HepG2 (cell line): ENCODE measurements around the gene COASY. TPM values are rescaled to one million over a fixed set of nuclear protein-coding genes. Genes with fewer than 3 reads are reported as not detected.
A peak's percentile ranks its signal among the peaks of the same experiment; 100 is the strongest.

Experiments used
- AGO1 ChIP-seq: fragments of 200-400 bp; formaldehyde crosslinking; IDR thresholded peaks from 2 replicates; pipeline ENCODE4 v1.6.1; 2017; ENCODE audit warnings: mild to moderate bottlenecking, low read depth, low read length, moderate library complexity; ENCODE audit not compliant: poor library complexity, severe bottlenecking
- ATF6 ChIP-seq: sonication (generic); formaldehyde crosslinking; conservative IDR thresholded peaks from 2 replicates; pipeline ENCODE4 v1.4.0; 2020; ENCODE audit warnings: missing genetic modification reagents
- DRAP1 ChIP-seq: IDR thresholded peaks from 2 replicates; pipeline ENCODE4 v1.6.1; 2016; ENCODE audit warnings: missing genetic modification reagents, missing compliant biosample characterization
- GATA4 ChIP-seq: sonication (generic); IDR thresholded peaks from 2 replicates; pipeline ENCODE4 v1.6.1; 2016; ENCODE audit warnings: antibody characterized with exemption, low read depth, borderline replicate concordance
- KDM2A ChIP-seq: sonication (generic); formaldehyde crosslinking; IDR thresholded peaks from 2 replicates; pipeline ENCODE4 v1.4.0; 2020; ENCODE audit warnings: low read depth, missing genetic modification reagents, borderline replicate concordance
- SKIL ChIP-seq: sonication (generic); formaldehyde crosslinking; IDR thresholded peaks from 2 replicates; pipeline ENCODE4 v1.8.0; 2022; ENCODE audit warnings: missing genetic modification reagents, mild to moderate bottlenecking, moderate library complexity, borderline replicate concordance
- SNAPC4 ChIP-seq: sonication (generic); formaldehyde crosslinking; IDR thresholded peaks from 2 replicates; pipeline ENCODE4 v1.4.0; 2020; ENCODE audit warnings: mild to moderate bottlenecking, missing genetic modification reagents
- SP2 ChIP-seq: sonication (generic); formaldehyde crosslinking; IDR thresholded peaks from 2 replicates; pipeline ENCODE4 v1.5.1; 2020; ENCODE audit warnings: mild to moderate bottlenecking, missing genetic modification reagents
- TCF7L2 ChIP-seq: IDR thresholded peaks from 2 replicates; pipeline ENCODE4 v1.6.1; 2011; ENCODE audit warnings: mild to moderate bottlenecking, low read depth, low read length, moderate library complexity
- ZC3H13 ChIP-seq: sonication (generic); formaldehyde crosslinking; IDR thresholded peaks from 2 replicates; pipeline ENCODE4 v1.8.1; 2023; ENCODE audit warnings: mild to moderate bottlenecking, missing genetic modification reagents, moderate library complexity
- ZNF180 ChIP-seq: sonication (generic); formaldehyde crosslinking; IDR thresholded peaks from 2 replicates; pipeline ENCODE4 v1.4.0; 2020; ENCODE audit warnings: low read depth, missing genetic modification reagents, borderline replicate concordance
- ZNF232 ChIP-seq: sonication (generic); formaldehyde crosslinking; IDR thresholded peaks from 2 replicates; pipeline ENCODE4 v1.4.0; 2020; ENCODE audit warnings: missing genetic modification reagents, borderline replicate concordance
- ZNF253 ChIP-seq: sonication (generic); formaldehyde crosslinking; IDR thresholded peaks from 2 replicates; pipeline ENCODE4 v1.8.0; 2022; ENCODE audit warnings: mild to moderate bottlenecking, missing genetic modification reagents, borderline replicate concordance
- ZNF317 ChIP-seq: sonication (generic); formaldehyde crosslinking; IDR thresholded peaks from 2 replicates; pipeline ENCODE4 v1.5.0; 2020; ENCODE audit warnings: mild to moderate bottlenecking, missing genetic modification reagents
- ZNF564 ChIP-seq: sonication (generic); formaldehyde crosslinking; IDR thresholded peaks from 2 replicates; pipeline ENCODE4 v1.8.1; 2023; ENCODE audit warnings: mild to moderate bottlenecking, missing genetic modification reagents
- ZNF724P ChIP-seq: sonication (generic); formaldehyde crosslinking; IDR thresholded peaks from 2 replicates; pipeline ENCODE4 v1.8.0; 2022; ENCODE audit warnings: missing genetic modification reagents, borderline replicate concordance
- ZNF747 ChIP-seq: sonication (generic); formaldehyde crosslinking; IDR thresholded peaks from 2 replicates; pipeline ENCODE4 v1.8.1; 2023; ENCODE audit warnings: missing genetic modification reagents, mild to moderate bottlenecking, borderline replicate concordance
- ZNF773 ChIP-seq: sonication (generic); formaldehyde crosslinking; IDR thresholded peaks from 2 replicates; pipeline ENCODE4 v1.4.0; 2020; ENCODE audit warnings: missing genetic modification reagents, borderline replicate concordance
- polyA plus RNA-seq, 8 experiments: library from polyadenylated mRNA; depleted of rRNA in 3 of 8; stranded (reverse) in 7 of 8; unstranded in 1 of 8; fragments of >200 nt; fragmentation: Illumina TruSeq in 4 of 8; extraction: Trizol in 4 of 8; gene quantifications; 2 replicates each; pipeline versions ENCODE4 v1.2.1 to v1.2.3, GENCODE V29; 2011 to 2016; ENCODE audit warnings: low read depth in 4 of 8, missing spikeins in 1 of 8, mixed read lengths in 1 of 8; ENCODE audit not compliant: insufficient read depth in 1 of 8
- total RNA-seq, 5 experiments: library from RNA; depleted of rRNA; stranded (reverse); fragments of >200 nt; fragmentation: Illumina TruSeq; extraction: Trizol; gene quantifications; 2 replicates each; pipeline ENCODE4 v1.2.3, GENCODE V29; 2016; ENCODE audit warnings: low read depth in 1 of 5

COASY gene
- total and polyA plus RNA-seq, 2 of the 13 experiments (the other 11 are each of a cell fraction or from before 2014, with no cell fraction given) = 90.7 to 125 TPM

- TF ChIP-seq SKIL (CRISPR knock-in tag) (0 out of 2 replicates have a peak, but pooled peaks have one; percentile 40), ZC3H13 (CRISPR knock-in tag) (no peak), ZNF564 (CRISPR knock-in tag) (no peak; the same call in 1 of the 2 replicates), GATA4 (no peak), ZNF180 (CRISPR knock-in tag) (no peak), ATF6 (CRISPR knock-in tag) (no peak), ZNF317 (CRISPR knock-in tag) (peak; percentile 52), DRAP1 (peak; percentile 24; the same call in 1 of the 2 replicates), SNAPC4 (CRISPR knock-in tag) (no peak), ZNF232 (no peak), SP2 (no peak), ZNF747 (CRISPR knock-in tag) (peak; percentile 63; the same call in 1 of the 2 replicates), KDM2A (peak; percentile 55; the same call in 1 of the 2 replicates), TCF7L2 (no peak), ZNF773 (CRISPR knock-in tag) (0 out of 2 replicates have a peak, but pooled peaks have one; percentile 25), ZNF253 (no peak), ZNF724P (no peak), AGO1 (no peak)
Measured at GRCh38 chr17:42564815-42565522, 3.0 kb downstream of the COASY start (continued).
